GM18870 (cell line): ENCODE measurements around the gene BRD4.

Experiments used
- ATAC-seq: cut with Tn5 transposase; IDR thresholded peaks from one replicate; pipeline ENCODE4 v1.9.1; 2021; ENCODE audit warnings: moderate library complexity; ENCODE audit not compliant: unreplicated experiment

Gene BRD4

DNA sequence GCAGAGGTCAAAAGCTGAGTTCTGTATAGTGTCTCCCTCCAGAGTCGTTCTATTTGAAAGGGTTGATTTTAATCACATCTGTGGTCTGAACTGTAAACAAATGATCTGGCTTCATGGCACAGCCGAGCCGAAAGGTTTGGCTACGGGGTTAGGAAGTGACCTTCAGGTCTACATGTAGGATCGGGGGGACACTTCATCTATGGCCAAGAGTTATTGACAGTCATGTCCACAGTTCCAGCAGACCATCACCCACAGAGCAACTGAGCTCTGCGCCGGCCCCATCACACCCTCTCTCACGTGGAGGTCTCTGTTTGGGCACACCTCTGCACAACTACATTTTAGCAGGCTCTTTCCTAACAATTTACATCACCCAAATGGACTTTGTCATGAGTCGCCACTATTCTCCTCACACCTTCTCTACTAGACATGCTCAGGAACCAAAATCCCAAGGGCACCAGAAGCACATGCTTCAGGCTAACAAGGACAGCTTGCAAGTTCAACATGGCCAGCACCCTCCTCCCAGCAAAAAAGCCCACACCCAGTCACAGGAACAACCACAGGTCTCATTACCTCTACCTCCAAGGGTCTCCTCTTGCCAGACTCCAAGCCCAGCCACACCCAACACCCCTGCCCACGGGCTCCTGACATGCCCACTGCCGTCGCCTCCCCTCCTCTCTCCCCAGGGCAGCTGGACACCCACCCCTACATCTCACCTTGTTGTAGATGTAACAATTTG, 64.0 kb downstream of the BRD4 start:
- ATAC-seq = no peak

DNA sequence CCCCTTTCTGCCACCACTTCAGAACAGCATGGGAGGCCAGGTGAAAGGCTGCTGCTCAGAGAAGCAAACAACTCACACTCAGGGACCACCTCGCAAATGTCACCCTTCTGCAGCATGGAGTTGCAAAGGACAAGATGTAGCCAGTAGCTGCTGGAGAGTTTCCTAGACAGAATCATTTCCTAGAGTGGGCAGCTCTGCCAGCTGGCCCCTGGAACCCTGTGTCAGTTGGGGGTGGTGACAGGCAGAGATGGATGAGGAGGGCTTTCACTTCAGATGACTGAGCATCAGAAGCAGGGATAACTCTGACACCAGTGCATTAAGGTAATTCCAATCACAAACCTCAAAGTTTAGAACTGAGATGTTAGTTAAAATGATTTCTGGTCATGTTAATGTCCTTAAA, 65.7 kb downstream of the BRD4 start:
- no peak for ATAC-seq

DNA sequence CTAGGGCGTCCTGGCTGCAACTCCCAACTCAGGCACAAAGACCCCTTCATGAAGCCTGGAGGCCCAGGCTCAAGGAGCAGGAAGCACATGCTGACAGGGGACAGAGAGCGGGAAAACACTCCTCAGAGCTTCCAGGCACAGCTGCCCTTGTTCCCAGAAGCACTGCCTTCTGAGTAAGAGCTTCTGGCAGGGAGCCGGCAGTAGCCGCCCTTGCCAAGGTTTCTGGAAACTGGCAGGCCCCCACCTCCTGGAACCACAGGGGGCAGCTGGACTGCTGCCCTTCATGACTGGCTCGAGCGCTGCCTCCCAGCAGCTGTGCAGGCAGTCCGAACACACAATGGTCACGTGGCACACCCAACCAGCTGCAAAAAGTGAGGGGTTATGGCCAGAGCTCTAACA, 66.5 kb downstream of the BRD4 start:
- ATAC-seq = no peak

DNA sequence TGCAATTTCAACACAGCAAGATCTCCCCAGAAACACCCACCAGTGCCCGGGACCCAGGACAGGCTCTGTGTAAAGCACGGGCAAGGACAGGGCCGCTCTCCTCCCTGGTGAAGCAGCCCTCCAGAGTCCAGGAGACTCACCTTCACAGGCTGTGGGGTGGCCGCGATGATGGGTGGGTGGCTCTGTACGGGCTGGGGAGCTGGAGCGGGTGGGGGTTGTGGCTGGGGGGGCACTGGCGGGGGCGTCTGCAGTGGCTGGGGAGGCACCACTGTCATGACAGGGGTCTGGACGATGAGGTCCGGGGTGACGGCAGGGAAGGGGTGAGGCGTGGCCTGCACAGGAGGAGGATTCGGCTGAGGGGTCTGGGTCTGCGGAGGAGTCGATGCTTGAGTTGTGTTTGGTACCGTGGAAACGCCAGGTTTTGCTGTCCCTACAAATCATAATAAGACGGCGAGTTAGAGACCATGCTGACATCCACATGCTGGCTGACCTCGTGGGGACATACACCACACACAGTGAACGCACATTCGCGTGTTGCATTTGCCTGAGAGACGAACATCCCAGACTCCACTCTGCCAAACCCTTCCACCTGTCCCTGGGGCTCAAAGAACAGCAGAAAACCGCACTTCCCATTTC, 67.0 kb downstream of the BRD4 start:
- ATAC-seq = no peak

DNA sequence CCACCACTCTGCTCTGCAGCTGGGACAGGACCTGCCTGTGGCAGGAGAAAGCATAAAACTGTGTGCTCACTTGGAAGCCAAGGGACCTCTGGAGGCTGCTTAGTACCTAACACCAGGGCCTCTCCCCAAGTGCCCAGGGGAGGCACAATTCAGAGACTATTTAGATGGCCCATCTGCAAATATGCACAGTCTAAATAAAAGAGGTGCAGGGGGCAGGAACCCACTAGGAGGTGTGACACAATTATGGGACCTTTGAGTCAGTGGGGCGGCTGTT, 67.5 kb downstream of the BRD4 start:
- no peak for ATAC-seq

DNA sequence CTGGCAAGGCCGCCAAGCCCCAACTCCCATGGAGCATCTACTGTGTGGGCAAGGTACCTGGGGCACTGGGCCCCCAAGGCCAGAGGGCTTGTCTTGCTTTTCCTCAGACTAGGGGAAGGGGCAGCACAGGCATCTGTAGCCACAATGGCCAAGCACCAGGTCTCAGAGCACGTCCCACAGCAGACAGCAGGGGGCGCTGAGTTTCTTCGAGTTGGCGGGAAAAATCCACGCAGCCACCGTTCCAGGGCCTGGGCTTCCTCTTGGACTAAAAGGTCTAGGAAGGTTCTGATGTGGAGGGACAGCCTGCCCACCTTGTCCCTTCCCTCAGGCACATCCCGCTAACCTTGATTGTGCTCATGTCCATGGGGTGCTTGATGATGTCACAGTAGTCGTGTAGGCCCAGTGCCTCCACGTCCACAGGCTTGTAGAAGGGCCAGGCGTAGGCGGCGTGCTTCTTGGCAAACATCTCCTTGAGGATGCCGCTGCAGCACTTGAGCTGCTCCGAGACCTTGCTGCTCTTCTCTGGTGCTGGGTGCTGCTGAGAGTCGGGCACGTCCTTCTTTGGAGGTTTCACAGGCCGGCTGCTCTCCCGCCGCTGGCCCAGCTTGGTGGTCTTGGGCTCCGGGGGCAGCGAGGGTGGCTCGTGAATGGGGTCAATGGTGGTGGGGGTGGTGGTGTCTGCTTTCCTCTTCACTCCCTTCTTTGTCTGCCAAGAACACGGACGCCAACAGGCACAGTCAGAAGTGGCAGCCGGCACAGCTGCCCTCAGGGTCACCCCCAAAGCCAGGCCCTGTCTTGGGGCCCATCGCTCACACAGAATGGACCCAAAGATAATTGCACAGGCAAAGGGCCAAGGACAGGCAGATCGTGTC, 68.0 kb downstream of the BRD4 start:
- ATAC-seq = no peak

DNA sequence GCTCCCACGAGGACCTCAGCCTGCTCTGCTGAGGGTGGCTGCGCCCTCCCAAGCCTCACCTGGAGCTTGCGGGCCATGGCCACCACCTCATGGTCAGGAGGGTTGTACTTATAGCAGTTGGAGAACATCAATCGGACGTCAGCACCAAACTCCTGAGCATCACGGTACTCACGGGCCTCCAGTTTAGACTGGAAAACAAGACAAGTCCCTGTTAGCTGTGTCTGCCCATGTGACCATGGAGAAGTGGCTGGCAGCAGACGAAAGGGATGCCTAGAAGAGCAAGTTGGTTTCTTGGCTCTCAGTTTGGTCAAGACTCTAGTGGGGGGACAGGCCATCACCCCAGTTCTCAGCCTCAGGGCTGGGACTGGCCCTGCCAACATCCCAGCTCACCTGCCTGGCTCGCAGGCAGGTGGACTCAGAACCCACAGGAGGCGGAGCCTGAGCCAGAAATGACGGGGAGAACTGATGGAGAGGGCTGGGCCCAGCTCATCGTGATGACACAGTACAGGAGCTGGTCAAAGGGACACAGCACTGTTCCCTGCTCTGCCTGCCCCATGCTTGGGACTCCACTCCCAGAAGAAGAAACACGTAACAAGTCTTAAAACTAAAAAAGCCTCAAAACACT, 68.9 kb downstream of the BRD4 start:
- ATAC-seq = no peak

DNA sequence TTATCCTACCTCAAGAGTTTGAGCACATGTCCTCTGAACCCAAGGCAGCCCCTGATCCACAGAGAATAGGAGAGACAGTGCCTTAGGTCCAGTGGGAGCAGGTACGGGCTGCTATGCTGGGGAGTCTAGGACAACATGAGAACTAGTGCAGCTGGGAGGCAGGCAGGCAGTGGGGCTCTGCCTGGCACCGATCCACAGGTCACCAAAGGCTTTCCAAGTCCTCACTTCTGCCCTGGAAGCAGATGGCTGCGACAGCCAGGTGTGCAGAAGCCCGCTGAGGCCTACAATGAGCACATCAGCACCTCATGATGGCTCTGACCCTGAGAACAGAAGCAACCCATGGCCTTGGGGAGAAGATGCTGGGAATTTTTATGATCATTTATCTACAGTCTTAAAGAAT, 70.3 kb downstream of the BRD4 start:
- ATAC-seq = no peak

DNA sequence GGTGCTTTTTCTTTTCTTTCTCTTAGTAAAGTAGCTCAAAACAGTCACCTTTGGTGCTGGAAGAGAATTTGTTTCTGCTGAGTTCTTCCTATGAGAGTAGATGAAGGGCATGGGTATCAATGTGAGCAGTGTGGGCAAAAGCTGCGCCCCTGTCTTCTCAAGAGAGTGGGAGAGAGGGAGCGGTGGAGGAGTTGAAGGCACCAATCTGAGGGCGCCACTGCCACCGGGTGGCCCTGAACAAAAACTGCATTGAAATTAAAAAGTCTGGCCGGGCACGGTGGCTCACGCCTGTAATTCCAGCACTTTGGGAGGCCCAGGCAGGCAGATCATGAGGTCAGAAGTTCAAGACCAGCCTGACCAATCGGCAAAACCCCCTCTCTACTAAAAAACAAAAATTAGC, 71.4 kb downstream of the BRD4 start:
- ATAC-seq = no peak

DNA sequence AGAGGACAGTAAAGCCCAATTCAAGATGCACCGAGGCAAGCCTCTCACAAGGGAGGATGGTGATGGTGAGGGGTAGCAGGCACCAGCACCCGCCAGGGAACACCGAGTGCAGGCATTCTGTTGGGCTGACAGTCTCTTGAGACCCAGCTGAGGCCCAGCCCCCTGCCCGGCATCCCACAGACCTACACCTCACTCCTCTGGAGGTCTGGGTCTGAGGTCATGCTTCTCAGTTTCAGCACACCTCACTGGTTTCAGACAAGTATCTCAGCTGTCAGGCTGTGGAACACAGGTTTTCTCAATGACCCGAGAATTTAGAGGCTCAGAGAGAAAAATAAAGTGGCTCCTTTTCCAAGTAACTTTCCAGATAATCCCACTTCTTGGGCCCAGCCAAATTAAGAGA, 72.4 kb downstream of the BRD4 start:
- ATAC-seq = no peak

DNA sequence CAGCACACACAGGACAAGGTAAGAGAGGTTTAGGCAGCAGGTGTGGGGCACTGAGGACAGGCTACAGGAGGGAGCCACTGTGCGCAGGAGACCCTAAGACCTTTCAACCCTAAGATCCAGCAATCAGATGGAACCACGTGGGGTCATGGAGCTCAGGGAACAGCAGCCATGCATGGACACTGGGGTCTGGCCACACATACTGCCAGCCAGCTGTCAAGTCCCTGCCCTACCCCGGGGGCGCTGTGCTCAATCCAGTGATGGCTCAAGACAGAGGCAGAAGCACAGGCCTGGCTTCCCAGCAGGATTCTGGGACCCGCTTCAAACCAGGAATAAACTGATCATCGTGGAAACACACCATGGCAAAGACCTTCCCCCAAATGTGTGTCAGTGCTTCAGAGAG, 74.6 kb downstream of the BRD4 start:
- no peak for ATAC-seq

DNA sequence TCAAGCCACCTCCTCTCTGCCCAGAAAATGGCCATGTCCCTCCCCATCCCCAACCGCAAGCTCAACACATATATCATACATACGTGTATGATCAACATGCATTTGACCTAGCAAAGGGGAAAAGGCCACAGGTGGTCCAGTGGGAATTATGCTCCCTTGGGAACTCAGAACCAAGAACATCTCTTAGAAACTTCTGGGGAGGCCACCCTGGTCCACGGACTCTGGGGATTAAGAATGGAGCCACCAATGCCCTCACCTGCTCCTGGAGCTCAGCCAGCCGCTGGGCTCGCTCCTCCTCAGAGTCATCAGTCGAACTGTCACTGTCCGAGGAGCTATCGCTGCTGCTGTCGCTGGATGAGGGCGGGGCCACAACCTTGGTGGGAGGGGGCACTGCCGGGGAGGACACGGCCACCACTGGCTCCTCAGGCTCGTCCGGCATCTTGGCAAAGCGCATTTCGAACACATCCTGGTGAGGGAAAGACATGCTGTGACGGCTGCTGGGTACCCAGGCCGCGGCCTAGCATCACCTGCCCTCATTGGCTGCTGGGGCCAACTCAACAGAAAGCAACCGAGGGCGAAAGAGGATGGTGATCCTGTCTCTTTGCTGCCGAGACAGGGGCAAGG, 75.5 kb downstream of the BRD4 start:
- ATAC-seq = no peak

DNA sequence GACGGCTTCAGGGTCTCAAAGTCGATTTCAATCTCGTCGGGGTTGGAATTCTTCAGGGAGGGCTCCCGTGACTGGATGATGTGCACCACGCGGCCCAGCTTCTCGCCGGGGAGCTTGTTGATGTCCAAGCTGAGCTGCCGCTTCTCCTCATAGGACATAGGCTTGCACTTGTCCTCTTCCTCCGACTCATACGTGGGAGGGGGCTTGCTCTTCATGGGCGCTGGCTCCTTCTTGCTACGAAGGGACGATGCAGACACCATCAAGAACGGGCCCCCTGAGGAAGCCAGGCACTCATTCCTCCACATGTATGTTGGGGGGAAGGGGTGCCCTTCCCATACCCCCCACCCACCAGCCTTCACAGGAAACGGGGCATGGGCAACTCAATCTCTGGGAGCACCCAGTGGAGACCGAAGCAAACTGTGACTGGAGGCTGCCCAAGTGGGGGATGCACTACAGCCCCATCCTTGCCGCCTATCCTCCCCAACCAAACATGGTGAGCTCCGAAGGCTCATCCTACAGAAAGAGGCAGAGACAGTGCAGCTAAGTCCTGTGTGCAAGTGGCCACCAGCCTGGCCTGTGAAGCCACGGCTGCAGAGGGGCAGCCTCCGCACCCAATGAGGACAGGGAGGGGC, 76.9 kb downstream of the BRD4 start:
- ATAC-seq = no peak

DNA sequence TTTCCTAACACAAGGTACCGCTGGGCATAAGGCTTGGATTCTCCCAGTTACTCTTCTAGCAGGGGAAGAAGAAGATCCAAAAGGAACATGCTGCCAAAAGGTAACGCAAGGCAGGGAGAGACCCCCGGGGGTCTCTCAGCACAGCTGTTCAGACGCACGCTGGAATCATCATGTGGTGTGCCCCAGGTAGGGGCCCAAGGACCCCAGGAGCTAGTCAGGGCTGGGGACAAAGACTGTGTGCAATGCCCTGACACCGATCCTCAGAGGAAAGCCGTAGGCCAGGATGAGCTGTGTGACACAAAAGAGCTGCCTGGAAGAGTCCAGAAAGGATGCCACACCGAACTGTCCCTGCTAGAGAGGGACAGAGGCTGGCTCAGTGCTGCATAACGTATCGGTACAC, 77.8 kb downstream of the BRD4 start:
- no peak for ATAC-seq

DNA sequence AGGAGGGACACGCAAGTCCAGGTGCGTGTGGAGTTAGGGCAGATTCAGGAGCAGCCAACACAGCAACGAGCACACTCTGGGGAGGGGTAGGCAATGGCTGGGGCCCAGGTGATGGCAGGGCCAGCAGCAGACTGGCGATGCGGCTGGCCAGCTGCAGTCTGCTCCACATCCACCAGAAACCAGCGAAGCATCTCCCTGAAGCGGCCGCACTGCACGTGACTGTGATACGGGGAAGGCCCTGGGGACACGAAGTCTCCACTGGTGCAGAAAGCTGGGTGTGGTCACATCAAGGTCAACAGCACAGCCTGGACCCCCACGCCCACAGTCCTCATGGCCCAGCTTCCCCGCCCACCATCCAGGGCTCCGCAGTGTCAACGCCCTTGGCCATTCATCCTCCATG, 78.8 kb downstream of the BRD4 start:
- ATAC-seq = no peak

DNA sequence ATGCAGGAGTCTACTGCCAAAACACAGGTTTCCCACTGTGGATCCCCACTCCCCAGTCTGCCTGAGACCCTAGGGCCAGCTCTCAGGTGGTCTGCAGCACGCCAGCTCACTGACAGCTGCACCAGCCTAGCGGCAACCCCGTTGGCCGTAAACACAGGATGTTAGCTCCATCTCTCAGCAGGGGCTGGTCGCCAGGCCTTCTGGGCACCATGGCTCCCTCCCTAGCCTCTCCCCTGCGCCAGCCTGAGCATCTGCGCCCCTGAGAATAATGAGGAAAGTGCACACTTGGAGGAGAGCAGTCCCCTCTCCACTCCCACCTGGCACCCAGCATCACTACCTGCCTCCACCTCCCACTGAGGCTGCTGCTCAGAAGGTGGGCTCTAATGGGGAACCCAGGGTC, 79.3 kb downstream of the BRD4 start:
- no peak for ATAC-seq

DNA sequence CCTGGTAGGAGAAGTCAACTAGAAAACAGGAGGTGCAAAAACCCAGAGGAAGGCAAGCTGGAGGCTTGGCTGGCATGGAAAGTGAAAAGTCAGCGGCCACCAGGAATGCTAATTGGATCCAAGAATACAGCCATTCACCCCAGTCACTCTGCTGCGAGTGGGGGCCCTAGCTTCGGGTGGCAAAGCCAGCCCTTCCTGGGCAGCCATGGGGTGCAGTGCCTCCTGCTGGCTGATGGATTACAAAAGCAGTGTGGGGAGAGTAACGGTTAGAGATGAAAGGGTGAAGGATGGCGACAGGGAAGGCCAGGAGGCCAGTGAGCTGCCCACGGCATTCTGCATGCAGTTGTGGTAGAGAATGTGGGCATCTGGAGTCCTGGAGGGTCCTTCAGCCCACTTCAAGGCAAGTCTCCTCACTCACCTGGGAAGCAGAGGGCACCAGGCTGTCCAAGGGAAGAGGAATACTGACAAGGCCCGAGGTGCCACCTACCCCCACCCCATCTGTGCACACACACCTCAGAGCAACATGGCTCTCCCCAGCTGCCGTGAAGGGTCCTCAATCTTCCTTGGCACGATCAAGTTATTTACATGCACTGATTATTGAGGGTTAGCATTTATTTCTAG, 79.8 kb downstream of the BRD4 start:
- ATAC-seq = no peak

DNA sequence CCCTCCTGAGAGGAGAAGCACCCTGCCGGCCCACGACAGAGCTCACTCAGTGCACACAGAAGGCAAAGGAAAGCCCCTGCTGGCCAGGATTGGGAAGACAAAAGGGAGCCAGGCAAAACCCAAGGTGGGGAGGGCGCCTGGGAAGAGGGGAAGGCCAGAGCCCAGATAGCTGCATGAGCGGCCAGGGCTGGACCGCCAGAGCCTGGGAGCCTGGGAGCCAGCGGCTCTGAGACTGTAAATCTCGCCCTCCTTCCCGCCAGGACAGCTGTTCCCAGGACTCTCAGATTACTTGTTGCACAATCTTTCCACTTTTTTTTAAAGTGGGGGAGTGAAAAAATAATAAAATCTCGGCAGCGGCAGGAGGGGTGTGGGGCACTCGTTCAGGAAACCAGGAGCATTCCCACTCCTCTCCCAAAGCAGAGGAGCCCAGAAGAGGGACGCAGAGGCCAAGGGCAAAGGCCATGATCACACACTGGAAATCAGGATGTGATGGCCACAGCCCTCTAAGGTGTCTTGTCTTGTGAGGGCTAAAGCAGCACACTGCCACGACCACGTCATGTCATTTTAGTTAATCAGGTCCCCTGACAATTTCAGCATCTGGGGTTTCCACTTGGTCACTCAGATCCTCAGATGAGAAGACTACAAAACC, 80.5 kb downstream of the BRD4 start:
- no peak for ATAC-seq

DNA sequence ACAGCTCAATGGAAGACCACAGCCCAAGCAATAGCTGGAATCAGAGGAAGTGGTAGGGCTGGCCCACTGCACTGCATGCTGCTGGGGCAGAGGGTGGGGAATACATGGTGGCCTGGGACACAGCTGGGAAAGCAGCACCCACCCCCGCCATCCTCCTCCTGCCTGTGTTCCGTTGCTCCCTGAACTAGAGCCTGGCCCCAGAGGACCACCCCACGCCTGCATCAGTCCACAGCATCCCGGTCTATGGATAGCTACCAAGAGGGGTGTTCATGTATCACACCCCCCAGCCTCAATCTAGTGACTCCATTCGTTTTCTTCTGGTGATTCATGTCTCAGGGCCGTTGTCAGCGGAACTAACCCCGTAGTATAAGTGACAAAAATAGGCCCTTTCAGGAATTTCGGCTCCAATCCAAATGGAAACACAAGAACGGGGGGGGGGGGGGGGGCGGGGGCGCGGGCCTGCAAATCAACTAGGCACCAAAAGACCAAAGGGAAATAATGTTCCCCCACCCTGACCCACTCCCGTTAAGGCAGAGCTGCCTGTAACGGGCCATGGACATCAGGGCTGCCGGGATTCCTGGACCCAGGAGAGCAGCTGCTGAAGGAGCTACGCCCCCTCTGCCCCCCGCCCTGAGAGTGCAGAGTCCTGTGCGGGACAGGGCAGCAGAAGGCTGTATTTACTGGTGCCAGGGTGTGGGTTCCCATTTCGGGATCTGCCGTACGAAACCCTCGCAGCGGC, 81.2 kb downstream of the BRD4 start:
- no peak for ATAC-seq
